Left lung (tissue), 10 donors: ENCODE data around the gene IQGAP3. TPM values are rescaled to one million over a fixed set of nuclear protein-coding genes. Genes with fewer than 3 reads are reported as not detected.

Source experiments
- ATAC-seq: fragments of 200-7000 bp; cut with Tn5 transposase; one replicate; pipeline ENCODE4 v1.9.1; 2020; ENCODE audit warnings: moderate library complexity
- DNase-seq, 4 donors: peaks; one replicate each; pipeline ENCODE4 v3.0.0-alpha.2; 2013 to 2020
- H3K27ac ChIP-seq, 2 donors: fragments of 200-600 bp; sonication (generic) in 1 of 2; one replicate each; pipeline versions ENCODE4 v1.5.0 to v1.8.0; 2020 to 2021
- H3K27me3 ChIP-seq, 2 donors: fragments of 200-600 bp; sonication (generic) in 1 of 2; one replicate each; pipeline versions ENCODE4 v1.5.0 to v1.8.0; 2020 to 2021
- H3K36me3 ChIP-seq, 2 donors: fragments of 200-600 bp; sonication (generic) in 1 of 2; one replicate each; pipeline versions ENCODE4 v1.5.0 to v1.8.0; 2020 to 2021
- H3K4me1 ChIP-seq, 2 donors: fragments of 200-600 bp; one replicate each; pipeline ENCODE4 v1.8.0; 2021
- H3K4me3 ChIP-seq, 2 donors: fragments of 200-600 bp; sonication (generic) in 1 of 2; one replicate each; pipeline versions ENCODE4 v1.5.0 to v1.8.0; 2020 to 2021; ENCODE audit warnings: mild to moderate bottlenecking in 1 of 2
- H3K9me3 ChIP-seq, 2 donors: fragments of 200-600 bp; sonication (generic) in 1 of 2; one replicate each; pipeline versions ENCODE4 v1.5.0 to v1.8.0; 2020 to 2021
- CTCF ChIP-seq, 2 donors: fragments of 200-600 bp; sonication (generic) in 1 of 2; IDR thresholded peaks; one replicate each; pipeline versions ENCODE4 v1.5.0 to v1.8.0; 2021; ENCODE audit warnings: antibody characterized with exemption in 2 of 2
- intact Hi-C, 2 donors: fragments of 100-400 bp; cut with DNase I; formaldehyde crosslinking; loops; one replicate each; pipeline versions ENCODE4 v1.11.2 to v1.14.2; 2022
- polyA plus RNA-seq, 6 donors: library from polyadenylated mRNA; unstranded; fragments of 120-200 nt; gene quantifications; one replicate each; pipeline ENCODE4 v1.2.1, GENCODE V29; 2013; ENCODE audit not compliant: insufficient read length in 6 of 6
- total RNA-seq, 2 donors: library from RNA; stranded (reverse); fragmentation: NEBNext Ultra II Directional; extraction: Animal tissue kit (Norgen Biotek cat#: 25700); gene quantifications; one replicate each; pipeline ENCODE4 v1.2.1, GENCODE V29; 2021
- donor health status: DM: no; HTN: yes; CAD: no.
- donor health status: DM: no; HTN: no; CAD: no.

Gene IQGAP3
- total and polyA plus RNA-seq, 8 donors: 2.8 to 26.7 (median 13.1) TPM

GRCh38 chr1:156525856-156526489, 46.4 kb downstream of the IQGAP3 start:
- Histone ChIP-seq H3K9me3 (no peaks in the 10 kb centered on the region), H3K36me3 (peaks cover 0 to 10% of the 10 kb centered on the region in 2 donors), H3K27me3 (no peaks in the 10 kb centered on the region), H3K27ac (no peak overlapping the region), H3K4me1 (peaks cover 0 to 22% of the 10 kb centered on the region in 2 donors), H3K4me3 (no peak overlapping the region)
- no peak for DNase-seq
- intact Hi-C loops: no loop called here
- no peak for ATAC-seq
- TF ChIP-seq CTCF (IDR thresholded peaks at IDR 0.05): no peak

- no peak for DNase-seq
- ATAC-seq: no peak
- Histone ChIP-seq H3K27me3 (no peaks in the 10 kb centered on the region), H3K9me3 (no peaks in the 10 kb centered on the region), H3K4me3 (no peak overlapping the region), H3K36me3 (peaks cover 0 to 6% of the 10 kb centered on the region in 2 donors), H3K4me1 (peaks cover 0 to 22% of the 10 kb centered on the region in 2 donors), H3K27ac (peak overlapping the region in 1 of 2 donors; percentile 28)
- TF ChIP-seq CTCF (IDR thresholded peaks at IDR 0.05): no peak
- intact Hi-C loops: no loop called here
Measured at GRCh38 chr1:156525071-156525501, 47.3 kb downstream of the IQGAP3 start.

- no peak for DNase-seq
- peak; percentile 12 for ATAC-seq
- intact Hi-C loops: no loop called here
Measured at GRCh38 chr1:156524481-156524869, 47.9 kb downstream of the IQGAP3 start.

GRCh38 chr1:156523801-156524480, 48.4 kb downstream of the IQGAP3 start:
- peaks cover 0 to 4% of the 10 kb centered on the region in 2 donors for H3K36me3 ChIP-seq
- DNase-seq (no peak), ATAC-seq (no peak)
- H3K9me3 ChIP-seq: no peaks in the 10 kb centered on the region
- no peaks in the 10 kb centered on the region for H3K27me3 ChIP-seq
- H3K27ac ChIP-seq: no peak overlapping the region
- intact Hi-C loops: no loop called here
- peaks cover 0 to 22% of the 10 kb centered on the region in 2 donors for H3K4me1 ChIP-seq
- no peak overlapping the region for H3K4me3 ChIP-seq
- no peak for TF ChIP-seq CTCF (IDR thresholded peaks at IDR 0.05)

More at GRCh38 chr1:156524481-156524869, 47.9 kb downstream of the IQGAP3 start:
- Histone ChIP-seq H3K27ac (no peak overlapping the region), H3K27me3 (no peaks in the 10 kb centered on the region), H3K9me3 (no peaks in the 10 kb centered on the region), H3K36me3 (peaks cover 0 to 6% of the 10 kb centered on the region in 2 donors), H3K4me1 (peaks cover 0 to 22% of the 10 kb centered on the region in 2 donors), H3K4me3 (no peak overlapping the region)
- TF ChIP-seq CTCF (IDR thresholded peaks at IDR 0.05): no peak

GRCh38 chr1:156522443-156522970, 49.9 kb downstream of the IQGAP3 start:
- H3K27me3 ChIP-seq: no peaks in the 10 kb centered on the region
- no peak for TF ChIP-seq CTCF (IDR thresholded peaks at IDR 0.05)

More at GRCh38 chr1:156522443-156522970, 49.9 kb downstream of the IQGAP3 start:
- Histone ChIP-seq H3K4me1 (peaks cover 0 to 22% of the 10 kb centered on the region in 2 donors), H3K27ac (no peak overlapping the region), H3K4me3 (no peak overlapping the region), H3K36me3 (no peaks in the 10 kb centered on the region), H3K9me3 (no peaks in the 10 kb centered on the region)
- DNase-seq: no peak
- intact Hi-C loops: no loop called here
- ATAC-seq: no peak
